Activated T-cell treated with anti-CD3 and anti-CD28 coated beads, Interleukin-2, amount 50 U/mL, for 1 hour (primary cell): ENCODE measurements around the gene TMEM50A.
"Not testable (repeated sequence)": the region's sequence is repeated elsewhere in the genome, so short reads cannot be mapped to it uniquely, and the experiment has no call there.

Source experiments
- DNase-seq: peaks from one replicate; pipeline ENCODE4 v3.0.0-alpha.2; 2020

Gene TMEM50A

GRCh38 chr1:25337483-25338187 is 499 bp upstream of the TMEM50A start:
- DNase-seq = peak; percentile 65

- no peak for DNase-seq
Measured at GRCh38 chr1:25338986-25339385, 852 bp downstream of the TMEM50A start.

- DNase-seq = no peak
Measured at GRCh38 chr1:25341746-25342145, 3.6 kb downstream of the TMEM50A start.

DNA sequence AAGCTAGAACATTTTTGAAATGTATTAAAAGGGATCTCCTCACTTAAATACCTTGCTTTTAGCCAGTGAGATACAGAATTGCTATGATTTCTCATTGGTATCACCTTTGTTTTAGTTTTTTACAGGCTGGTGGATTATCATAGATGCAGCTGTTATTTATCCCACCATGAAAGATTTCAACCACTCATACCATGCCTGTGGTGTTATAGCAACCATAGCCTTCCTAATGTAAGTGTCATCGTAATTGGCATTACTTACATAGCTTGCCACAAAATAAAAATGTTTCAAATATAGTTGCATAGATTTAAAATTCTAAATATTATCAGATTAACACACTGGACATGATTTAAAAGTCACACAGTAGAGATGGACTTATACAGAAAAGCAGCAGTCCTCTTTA is 4.7 kb downstream of the TMEM50A start:
- DNase-seq = no peak

- no peak for DNase-seq
Measured at GRCh38 chr1:25343872-25344271, 5.7 kb downstream of the TMEM50A start.

- no peak for DNase-seq
Measured at GRCh38 chr1:25347556-25347955, 9.4 kb downstream of the TMEM50A start.

DNA sequence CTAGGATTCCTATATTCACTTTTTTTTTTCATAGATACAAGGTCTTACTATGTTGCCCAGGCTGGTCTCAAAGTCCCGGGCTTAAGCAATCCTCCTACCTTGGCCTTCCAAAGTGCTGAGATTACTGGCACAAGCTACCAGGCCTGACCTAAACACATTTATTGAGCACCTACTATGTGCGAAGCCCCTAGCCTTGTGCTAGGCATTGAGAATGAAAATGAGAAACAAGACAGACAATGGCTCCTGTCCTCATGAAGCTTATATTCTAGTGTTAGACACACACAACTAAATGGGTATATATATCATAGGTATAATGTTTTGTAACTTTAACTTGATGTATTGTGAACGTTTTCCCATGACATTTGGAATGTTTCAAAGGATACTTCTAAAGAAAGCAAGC is 11.5 kb downstream of the TMEM50A start:
- DNase-seq = no peak

DNA sequence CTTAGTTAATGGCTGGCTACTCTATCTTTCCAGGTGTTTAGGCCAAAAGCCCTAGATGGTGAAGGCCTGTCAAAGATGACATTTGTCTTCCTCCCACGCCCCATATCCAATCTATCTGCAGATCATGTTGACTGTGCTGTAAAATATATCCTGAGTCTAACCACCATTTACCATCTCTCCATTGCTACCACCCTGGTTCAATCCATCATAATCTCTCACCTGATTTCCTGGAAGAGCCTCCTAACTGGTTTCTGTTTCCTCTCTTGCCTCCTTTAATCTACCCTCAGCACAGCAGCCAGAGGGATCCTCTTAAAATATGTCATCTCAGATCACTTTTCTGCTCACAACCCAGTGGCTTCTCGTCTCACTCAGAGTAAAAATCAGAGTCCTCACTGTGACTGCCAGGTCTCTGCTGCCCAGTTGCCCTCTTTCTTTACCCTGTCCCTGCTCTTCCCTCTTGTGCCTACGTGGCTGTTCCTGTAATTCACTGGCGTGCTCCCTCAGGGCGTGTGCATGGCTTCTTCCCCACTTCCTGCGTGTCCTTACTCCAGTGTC is 17.8 kb downstream of the TMEM50A start:
- no peak for DNase-seq

GRCh38 chr1:25356441-25356840 is 18.3 kb downstream of the TMEM50A start:
- no peak for DNase-seq

GRCh38 chr1:25356848-25357247 is 18.7 kb downstream of the TMEM50A start:
- no peak for DNase-seq

DNA sequence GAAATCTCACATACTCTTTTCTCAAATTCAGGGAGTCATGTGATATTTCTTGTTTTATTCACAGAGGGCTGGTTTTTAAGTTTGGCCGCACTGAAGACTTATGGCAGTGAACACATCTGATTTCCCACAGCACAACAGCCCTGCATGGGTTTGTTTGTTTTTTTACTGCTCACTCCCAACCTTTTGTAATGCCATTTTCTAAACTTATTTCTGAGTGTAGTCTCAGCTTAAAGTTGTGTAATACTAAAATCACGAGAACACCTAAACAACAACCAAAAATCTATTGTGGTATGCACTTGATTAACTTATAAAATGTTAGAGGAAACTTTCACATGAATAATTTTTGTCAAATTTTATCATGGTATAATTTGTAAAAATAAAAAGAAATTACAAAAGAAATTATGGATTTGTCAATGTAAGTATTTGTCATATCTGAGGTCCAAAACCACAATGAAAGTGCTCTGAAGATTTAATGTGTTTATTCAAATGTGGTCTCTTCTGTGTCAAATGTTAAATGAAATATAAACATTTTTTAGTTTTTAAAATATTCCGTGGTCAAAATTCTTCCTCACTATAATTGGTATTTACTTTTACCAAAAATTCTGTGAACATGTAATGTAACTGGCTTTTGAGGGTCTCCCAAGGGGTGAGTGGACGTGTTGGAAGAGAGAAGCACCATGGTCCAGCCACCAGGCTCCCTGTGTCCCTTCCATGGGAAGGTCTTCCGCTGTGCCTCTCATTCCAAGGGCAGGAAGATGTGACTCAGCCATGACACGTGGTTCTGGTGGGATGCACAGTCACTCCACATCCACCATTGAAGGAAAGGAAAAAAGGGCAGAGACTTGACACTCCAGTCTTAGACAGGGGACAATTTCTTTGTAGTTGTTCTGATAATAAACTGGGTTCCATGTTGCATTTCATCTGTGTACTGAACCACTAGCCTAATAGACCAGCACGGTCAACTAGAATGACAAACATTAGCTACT is 22.8 kb downstream of the TMEM50A start:
- DNase-seq = no peak

DNA sequence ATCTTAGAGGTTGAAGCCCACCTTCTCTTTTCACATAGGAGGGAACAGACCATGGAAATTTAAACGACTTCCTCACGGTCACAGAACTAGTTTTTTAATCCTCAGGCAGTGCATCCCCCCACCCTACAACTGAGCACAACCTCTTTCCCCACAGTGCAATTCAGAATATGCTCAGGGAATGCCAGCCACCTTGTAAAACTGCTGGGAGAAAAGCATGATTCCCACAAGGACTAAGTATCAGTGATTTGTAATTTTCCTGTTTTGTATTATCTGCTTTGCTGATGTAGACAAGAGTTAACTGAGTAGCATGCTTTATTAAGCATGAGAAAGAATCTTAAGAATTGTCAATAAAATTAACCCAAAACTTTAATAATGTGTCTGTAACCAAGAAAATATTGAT is 23.8 kb downstream of the TMEM50A start:
- no peak for DNase-seq

GRCh38 chr1:25362634-25363559 is 24.8 kb downstream of the TMEM50A start:
- DNase-seq = not testable (repeated sequence)

GRCh38 chr1:25369241-25369640 is 31.1 kb downstream of the TMEM50A start:
- no peak for DNase-seq

GRCh38 chr1:25369691-25370271 is 31.6 kb downstream of the TMEM50A start:
- not testable (repeated sequence) for DNase-seq

DNA sequence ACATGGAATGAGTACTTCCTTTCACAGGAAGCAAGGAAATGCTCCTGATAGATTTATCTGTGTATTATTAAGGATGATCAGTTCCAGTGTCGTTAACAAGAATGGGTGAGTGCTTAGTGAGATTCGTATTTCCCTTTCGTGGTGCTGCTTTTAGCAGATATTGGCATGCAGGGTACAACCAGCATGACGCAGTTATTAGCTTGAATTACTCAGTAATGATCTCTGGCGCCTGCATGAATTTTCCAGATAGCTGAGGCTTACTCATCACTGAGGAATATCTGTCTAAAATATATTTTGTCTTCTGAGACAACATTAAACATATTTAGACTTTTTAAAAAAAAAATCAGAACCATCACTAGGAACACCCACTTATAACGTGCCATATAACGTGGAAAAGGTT is 33.6 kb downstream of the TMEM50A start:
- not testable (repeated sequence) for DNase-seq

DNA sequence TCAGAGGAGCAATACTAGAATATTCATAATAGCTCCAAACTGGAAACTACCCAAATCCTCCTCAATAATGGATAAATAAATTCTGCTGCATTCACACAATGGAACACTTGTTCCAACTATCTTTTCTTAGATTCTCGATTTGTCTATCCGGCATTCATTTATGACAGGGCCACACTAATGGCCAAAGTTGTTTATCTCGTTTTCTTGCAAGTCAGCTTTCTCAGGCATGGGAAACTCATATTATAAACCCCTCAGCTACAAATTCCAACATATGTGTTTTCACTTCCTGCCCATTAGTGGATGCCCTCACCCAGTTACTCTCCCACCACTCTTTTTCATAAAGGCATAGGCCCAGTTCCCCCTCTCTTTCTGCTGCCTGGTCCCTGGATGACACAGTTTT is 40.2 kb downstream of the TMEM50A start:
- DNase-seq = not testable (repeated sequence)

DNA sequence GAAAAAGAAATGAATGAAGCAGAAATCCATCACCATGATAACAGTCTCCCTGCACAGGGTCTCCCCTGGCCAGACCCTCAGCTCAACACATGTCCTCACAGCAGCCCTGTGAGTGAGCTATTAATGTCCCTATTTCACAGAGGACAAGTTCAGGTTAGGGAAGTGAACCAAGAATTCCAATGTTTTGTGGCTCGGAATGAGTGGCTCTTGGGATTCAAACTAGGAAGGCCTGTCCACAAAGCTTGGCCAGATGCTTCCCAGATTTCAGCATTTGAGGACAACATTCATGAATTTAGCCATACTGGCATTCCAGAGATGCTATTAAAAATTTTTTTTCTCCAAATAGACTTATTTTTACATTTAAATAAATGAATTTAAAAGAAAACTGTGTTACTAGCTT is 44.4 kb downstream of the TMEM50A start:
- DNase-seq = not testable (repeated sequence)

DNA sequence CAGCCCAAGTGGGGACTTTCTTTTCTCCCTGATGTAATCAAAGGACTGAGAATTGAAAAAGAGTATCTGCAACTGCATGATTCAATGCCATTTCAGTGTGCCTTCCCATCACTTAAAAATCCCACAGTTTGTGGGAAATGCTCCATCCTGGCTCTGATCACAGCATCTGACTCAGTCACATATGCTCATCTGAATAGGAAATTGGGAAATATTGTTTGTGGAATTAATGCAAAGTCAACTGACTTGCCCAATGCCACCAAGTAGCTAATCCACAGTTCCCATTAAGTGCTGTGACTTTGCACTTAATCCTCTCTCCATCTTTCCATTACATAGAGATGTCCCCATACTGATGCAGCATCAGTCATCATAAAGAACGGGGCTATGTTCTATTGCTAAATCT is 45.0 kb downstream of the TMEM50A start:
- DNase-seq = not testable (repeated sequence)

DNA sequence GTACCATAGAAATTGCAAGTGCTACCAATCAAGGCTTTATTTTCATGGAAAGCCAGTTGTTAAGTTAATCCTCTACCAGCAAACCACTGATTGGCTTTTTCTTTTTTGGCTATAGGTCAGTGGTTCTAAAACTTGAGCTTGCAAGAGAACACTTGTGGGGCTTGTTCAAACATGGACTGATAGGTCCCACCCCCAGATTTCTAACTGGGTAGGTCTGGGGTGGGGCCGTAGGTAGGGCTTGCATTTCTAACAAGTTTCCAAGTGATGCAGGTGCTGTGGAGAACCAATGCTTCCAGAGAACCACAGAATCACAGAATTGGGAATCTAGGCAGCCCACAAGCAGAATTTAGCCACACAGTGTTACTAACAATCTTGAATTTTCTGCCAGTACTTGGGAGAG is 45.7 kb downstream of the TMEM50A start:
- not testable (repeated sequence) for DNase-seq

DNA sequence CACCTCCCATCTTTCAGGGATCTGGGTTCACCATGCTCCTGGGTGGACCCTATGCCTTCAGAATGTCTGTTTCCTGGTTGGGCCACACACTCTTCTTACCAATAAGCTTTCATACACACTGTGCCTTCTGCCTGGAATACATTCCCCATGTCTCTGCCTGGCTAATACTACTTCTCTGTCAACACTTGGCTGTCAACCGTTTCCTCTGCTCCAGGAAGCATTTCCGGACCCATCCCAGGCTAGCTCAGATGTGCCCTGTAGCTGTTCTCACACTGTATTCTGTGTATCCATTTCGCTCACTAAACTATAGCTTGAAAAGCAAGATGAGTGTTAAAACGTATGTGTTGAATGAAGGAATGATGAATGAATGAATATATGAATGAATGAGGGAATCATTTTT is 49.0 kb downstream of the TMEM50A start:
- not testable (repeated sequence) for DNase-seq

DNA sequence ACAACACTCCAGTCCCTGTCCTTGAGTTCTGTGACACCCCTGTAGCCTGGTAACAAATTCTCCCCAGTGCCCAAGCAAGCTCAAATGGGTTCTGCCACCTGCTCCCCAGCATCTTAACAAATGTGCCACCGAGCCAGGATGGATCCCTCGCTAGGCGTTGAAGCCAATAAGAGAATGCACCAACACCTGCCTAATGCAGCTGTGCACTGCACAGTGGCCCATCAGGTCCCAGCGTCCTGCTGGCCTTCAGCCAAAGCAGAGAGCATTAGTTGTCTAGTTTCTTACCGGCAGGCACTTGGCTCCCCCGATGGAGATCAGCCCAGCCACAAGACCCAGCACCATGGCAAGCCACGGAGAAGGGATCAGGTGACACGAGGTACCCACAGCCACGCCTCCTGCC is 50.6 kb downstream of the TMEM50A start:
- DNase-seq = not testable (repeated sequence)
